Kidney (tissue), 14 donors: ENCODE results near the gene GALNT11. TPM values are rescaled to one million over a fixed set of nuclear protein-coding genes. Genes with fewer than 3 reads are reported as not detected.
A peak's percentile ranks its signal among the peaks of the same experiment; 100 is the strongest.

Source experiments
- DNase-seq, 5 donors: peaks; one replicate each; pipeline ENCODE4 v3.0.0-alpha.2; 2013 to 2020
- FAIRE-seq: peaks from 2 replicates; lab custom pipeline; 2012; peaks lifted over from hg19 to GRCh38; lab: Jason Lieb, UNC
- H3K27ac ChIP-seq, 2 donors: one replicate each; pipeline ENCODE4 v1.7.0; 2013; ENCODE audit warnings: low read depth in 2 of 2, low read length in 2 of 2, inconsistent platforms in 1 of 2
- H3K27me3 ChIP-seq: one replicate; pipeline ENCODE4 v1.7.1; 2013; ENCODE audit warnings: low read length, inconsistent platforms; ENCODE audit not compliant: control insufficient read depth, insufficient read depth
- H3K36me3 ChIP-seq, 3 donors: one replicate each; pipeline versions ENCODE4 v1.7.0 to v1.7.1; 2013; ENCODE audit warnings: low read length in 3 of 3, control low read depth in 1 of 3, inconsistent platforms in 1 of 3; ENCODE audit not compliant: insufficient read depth in 3 of 3, control insufficient read depth in 2 of 3
- H3K4me1 ChIP-seq, 3 donors: one replicate each; pipeline versions ENCODE4 v1.7.0 to v1.7.1; 2013; ENCODE audit warnings: low read length in 3 of 3, inconsistent platforms in 1 of 3, low read depth in 1 of 3; ENCODE audit not compliant: control insufficient read depth in 2 of 3, insufficient read depth in 2 of 3
- H3K4me3 ChIP-seq, 3 donors: one replicate each; pipeline versions ENCODE4 v1.7.0 to v1.8.1; 2013; ENCODE audit warnings: low read length in 3 of 3, control low read depth in 1 of 3, inconsistent platforms in 1 of 3
- H3K9ac ChIP-seq, 3 donors: one replicate each; pipeline versions ENCODE4 v1.7.0 to v1.7.1; 2013; ENCODE audit warnings: low read length in 3 of 3, control low read depth in 1 of 3, inconsistent platforms in 1 of 3
- H3K9me3 ChIP-seq, 3 donors: one replicate each; pipeline versions ENCODE4 v1.7.0 to v1.7.1; 2013; ENCODE audit warnings: low read length in 3 of 3, control low read depth in 1 of 3, inconsistent platforms in 1 of 3; ENCODE audit not compliant: control insufficient read depth in 2 of 3, insufficient read depth in 1 of 3
- intact Hi-C: fragments of 100-400 bp; cut with DNase I; formaldehyde crosslinking; loops from one replicate; pipeline ENCODE4 v1.11.1; 2022
- polyA plus RNA-seq: library from polyadenylated mRNA; stranded (reverse); fragments of 350-450 nt; fragmentation: Illumina TruSeq; extraction: RNeasy Lipid Tissue Mini Kit (QIAGEN cat#74804); gene quantifications from one replicate; pipeline ENCODE4 v1.2.3, GENCODE V29; 2014; ENCODE audit warnings: low read depth, low replicate concordance; ENCODE audit not compliant: insufficient read depth
- total RNA-seq: library from RNA; stranded (reverse); fragmentation: NEBNext Ultra II Directional; extraction: Animal tissue kit (Norgen Biotek cat#: 25700); gene quantifications from one replicate; pipeline ENCODE4 v1.2.1, GENCODE V29; 2021
- TF ChIP-seq, protein P1 (sequence below): IDR thresholded peaks from 3 replicates; pipeline ENCODE4 v1.5.1; 2012; ENCODE audit warnings: mild to moderate bottlenecking, moderate library complexity, borderline replicate concordance; ENCODE audit not compliant: insufficient read depth; ENCODE audit errors: extremely low read depth
- donor health status: control.
- donor health status: control.
- donor health status: control.
- donor health status: control.
- donor health status: control.
- donor health status: DM: yes; HTN: yes; CAD: no.
- donor health status: Normal renal cell carcinoma (clear cell type).

Gene GALNT11
- total and polyA plus RNA-seq, 2 donors from 2014 or later: 86.3 to 116 TPM

GRCh38 chr7:152108359-152108758, 82.9 kb downstream of the GALNT11 start:
- DNase-seq: peak in 2 of 5 donors; percentile 22 to 43
- H3K27me3 ChIP-seq: no peaks in the 10 kb centered on the region
- TF ChIP-seq, protein P1, sequence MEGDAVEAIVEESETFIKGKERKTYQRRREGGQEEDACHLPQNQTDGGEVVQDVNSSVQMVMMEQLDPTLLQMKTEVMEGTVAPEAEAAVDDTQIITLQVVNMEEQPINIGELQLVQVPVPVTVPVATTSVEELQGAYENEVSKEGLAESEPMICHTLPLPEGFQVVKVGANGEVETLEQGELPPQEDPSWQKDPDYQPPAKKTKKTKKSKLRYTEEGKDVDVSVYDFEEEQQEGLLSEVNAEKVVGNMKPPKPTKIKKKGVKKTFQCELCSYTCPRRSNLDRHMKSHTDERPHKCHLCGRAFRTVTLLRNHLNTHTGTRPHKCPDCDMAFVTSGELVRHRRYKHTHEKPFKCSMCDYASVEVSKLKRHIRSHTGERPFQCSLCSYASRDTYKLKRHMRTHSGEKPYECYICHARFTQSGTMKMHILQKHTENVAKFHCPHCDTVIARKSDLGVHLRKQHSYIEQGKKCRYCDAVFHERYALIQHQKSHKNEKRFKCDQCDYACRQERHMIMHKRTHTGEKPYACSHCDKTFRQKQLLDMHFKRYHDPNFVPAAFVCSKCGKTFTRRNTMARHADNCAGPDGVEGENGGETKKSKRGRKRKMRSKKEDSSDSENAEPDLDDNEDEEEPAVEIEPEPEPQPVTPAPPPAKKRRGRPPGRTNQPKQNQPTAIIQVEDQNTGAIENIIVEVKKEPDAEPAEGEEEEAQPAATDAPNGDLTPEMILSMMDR: no peak
- FAIRE-seq: no peak
- H3K4me1 ChIP-seq: no peaks in the 10 kb centered on the region
- H3K4me3 ChIP-seq: no peak overlapping the region
- no peaks in the 10 kb centered on the region for H3K9me3 ChIP-seq
- no peak overlapping the region for H3K9ac ChIP-seq
- intact Hi-C loops: no loop called here
- H3K36me3 ChIP-seq: peaks cover 5 to 54% (median 13%) of the 10 kb centered on the region in 3 donors
- H3K27ac ChIP-seq: no peak overlapping the region

- Histone ChIP-seq H3K27me3 (no peaks in the 10 kb centered on the region), H3K27ac (no peak overlapping the region), H3K36me3 (peaks cover 7 to 62% (median 27%) of the 10 kb centered on the region in 3 donors), H3K4me3 (no peak overlapping the region), H3K4me1 (no peaks in the 10 kb centered on the region), H3K9ac (no peak overlapping the region), H3K9me3 (no peaks in the 10 kb centered on the region)
- TF ChIP-seq, protein P1: no peak
- no peak for FAIRE-seq
- intact Hi-C loops: no loop called here
- no peak for DNase-seq
Measured at GRCh38 chr7:152112829-152113228, 87.4 kb downstream of the GALNT11 start.

GRCh38 chr7:152115021-152115718, 89.7 kb downstream of the GALNT11 start:
- intact Hi-C loops: no loop called here
- no peaks in the 10 kb centered on the region for H3K9me3 ChIP-seq
- H3K27ac ChIP-seq: no peak overlapping the region
- DNase-seq (no peak), FAIRE-seq (no peak)
- peaks cover 15 to 72% (median 30%) of the 10 kb centered on the region in 3 donors for H3K36me3 ChIP-seq
- no peaks in the 10 kb centered on the region for H3K27me3 ChIP-seq
- no peak overlapping the region for H3K4me3 ChIP-seq
- TF ChIP-seq, protein P1: no peak
- no peaks in the 10 kb centered on the region for H3K4me1 ChIP-seq
- no peak overlapping the region for H3K9ac ChIP-seq
